Measurements from ENCODE around the gene CRAMP1.

The CRAMP1 gene

GRCh38 chr16:1726661-1727502 is 114.7 kb downstream of the CRAMP1 start (continued):
- TF ChIP-seq ELK4 (IDR thresholded peaks at IDR 0.05; ENCODE audit: borderline replicate concordance, low read depth, low read length), result no peak
- no peak for TF ChIP-seq ZNF830 (tag by site-specific recombination; IDR thresholded peaks at IDR 0.05; ENCODE audit: low read depth)
- TF ChIP-seq ZNF623 (tag by site-specific recombination; IDR thresholded peaks at IDR 0.05), result no peak
- TF ChIP-seq ZNF555 (tag by site-specific recombination; conservative IDR thresholded peaks at IDR 0.05), result no peak
- TF ChIP-seq ZNF324 (tag by site-specific recombination; IDR thresholded peaks at IDR 0.05), result no peak
- no peak for TF ChIP-seq ZNF112 (tag by site-specific recombination; IDR thresholded peaks at IDR 0.05)
- no peak for TF ChIP-seq SALL2 (tag by site-specific recombination; IDR thresholded peaks at IDR 0.05; ENCODE audit: borderline replicate concordance)
